SK-N-MC (cell line): ENCODE results near the gene ANKRD53.

Experiments used
- DNase-seq: peaks from one replicate; pipeline ENCODE4 v3.0.0-alpha.2; 2011; ENCODE audit warnings: low read depth, low spot score
- H3K27ac ChIP-seq: fragments of 200-600 bp; sonication (generic); 2 replicates; pipeline ENCODE4 v1.5.1; 2016; ENCODE audit warnings: mixed run types
- H3K36me3 ChIP-seq: fragments of 200-600 bp; sonication (generic); 2 replicates; pipeline ENCODE4 v1.6.1; 2017; ENCODE audit warnings: antibody characterized with exemption, low read length, mixed read lengths; ENCODE audit not compliant: insufficient read depth
- H3K4me3 ChIP-seq: fragments of 200-600 bp; sonication (generic); 2 replicates; pipeline ENCODE4 v1.5.1; 2016
- H3K9ac ChIP-seq: fragments of 200-600 bp; sonication (generic); 2 replicates; pipeline ENCODE4 v1.8.0; 2017; ENCODE audit warnings: mixed run types, mixed read lengths; ENCODE audit not compliant: insufficient read length
- H3K9me3 ChIP-seq: fragments of 200-600 bp; sonication (generic); 2 replicates; pipeline ENCODE4 v1.6.1; 2017; ENCODE audit warnings: low read depth, mild to moderate bottlenecking, antibody characterized with exemption, low read length, moderate library complexity, mixed read lengths
- EZH2 ChIP-seq: fragments of 200-600 bp; sonication (generic); IDR thresholded peaks from one replicate; pipeline ENCODE4 v1.6.1; 2017; ENCODE audit warnings: antibody characterized with exemption
- FOXP2 ChIP-seq: optimal IDR thresholded peaks from 2 replicates; pipeline ENCODE3; 2011; ENCODE audit warnings: mild to moderate bottlenecking, moderate library complexity; ENCODE audit not compliant: insufficient read depth; ENCODE audit errors: extremely low read length, control extremely low read depth
- POLR2AphosphoS5 ChIP-seq: IDR thresholded peaks from 2 replicates; pipeline ENCODE4 v1.6.1; 2012; ENCODE audit warnings: mild to moderate bottlenecking, low read depth, low read length, borderline replicate concordance

ANKRD53 gene

GRCh38 chr2:70978341-70979179 lies at the start of gene ANKRD53:
TSS of gene ANKRD53 (plus strand) at chr2:70978630. CDS start at chr2:70978646, 16 bp downstream.
- no peak within 1 kb of the TSS for H3K4me3 ChIP-seq
- no peak for DNase-seq
- H3K9ac ChIP-seq, result no peak within 1 kb of the TSS
- H3K27ac ChIP-seq, result no peak within 1 kb of the TSS
- no peaks in the 10 kb centered on the region for H3K9me3 ChIP-seq
- TF ChIP-seq POLR2AphosphoS5 (no peak), EZH2 (no peak), FOXP2 (no peak)
- H3K36me3 ChIP-seq, result no peaks in the 10 kb centered on the region

GRCh38 chr2:70930371-70931329 lies 47.8 kb upstream of the ANKRD53 start:
- Histone ChIP-seq H3K27ac (no peak overlapping the region), H3K36me3 (no peaks in the 10 kb centered on the region), H3K9me3 (no peaks in the 10 kb centered on the region), H3K9ac (no peak overlapping the region), H3K4me3 (no peak overlapping the region)
- no peak for DNase-seq
- TF ChIP-seq POLR2AphosphoS5 (no peak), FOXP2 (no peak), EZH2 (no peak)

- DNase-seq, result no peak
- TF ChIP-seq FOXP2 (no peak), POLR2AphosphoS5 (no peak), EZH2 (no peak)
These were observed 46.9 kb upstream of the ANKRD53 start for GRCh38 chr2:70931376-70932000.

GRCh38 chr2:70932631-70933230 lies 45.7 kb upstream of the ANKRD53 start:
- Histone ChIP-seq H3K27ac (no peak overlapping the region), H3K36me3 (no peaks in the 10 kb centered on the region), H3K9ac (no peak overlapping the region), H3K4me3 (no peak overlapping the region), H3K9me3 (no peaks in the 10 kb centered on the region)
- no peak for DNase-seq
- TF ChIP-seq FOXP2, result no peak
- TF ChIP-seq POLR2AphosphoS5, result no peak
- no peak for TF ChIP-seq EZH2

More at GRCh38 chr2:70931376-70932000, 46.9 kb upstream of the ANKRD53 start:
- Histone ChIP-seq H3K4me3 (no peak overlapping the region), H3K27ac (no peak overlapping the region), H3K9me3 (no peaks in the 10 kb centered on the region), H3K36me3 (no peaks in the 10 kb centered on the region), H3K9ac (no peak overlapping the region)

GRCh38 chr2:70934981-70935380 lies 43.4 kb upstream of the ANKRD53 start:
- no peak overlapping the region for H3K9ac ChIP-seq
- no peak for DNase-seq
- no peaks in the 10 kb centered on the region for H3K36me3 ChIP-seq
- no peak overlapping the region for H3K4me3 ChIP-seq
- H3K27ac ChIP-seq, result no peak overlapping the region
- H3K9me3 ChIP-seq, result no peaks in the 10 kb centered on the region
- TF ChIP-seq FOXP2 (no peak), POLR2AphosphoS5 (no peak), EZH2 (no peak)

- DNase-seq, result no peak
- Histone ChIP-seq H3K36me3 (no peaks in the 10 kb centered on the region), H3K9me3 (no peaks in the 10 kb centered on the region), H3K4me3 (no peak within 1 kb of the TSS), H3K27ac (no peak within 1 kb of the TSS), H3K9ac (no peak within 1 kb of the TSS)
- TF ChIP-seq FOXP2 (no peak), EZH2 (no peak), POLR2AphosphoS5 (no peak)
These were observed 42.8 kb upstream of the ANKRD53 start, which contains the start of gene ATP6V1B1 for GRCh38 chr2:70935468-70936164. TSS of gene ATP6V1B1 (plus strand) at chr2:70935900. CDS start at chr2:70935955, 55 bp downstream.

- Histone ChIP-seq H3K36me3 (no peaks in the 10 kb centered on the region), H3K27ac (no peak overlapping the region), H3K9ac (no peak overlapping the region), H3K4me3 (no peak overlapping the region), H3K9me3 (no peaks in the 10 kb centered on the region)
- no peak for DNase-seq
- TF ChIP-seq FOXP2 (no peak), POLR2AphosphoS5 (no peak), EZH2 (no peak)
These were observed 42.1 kb upstream of the ANKRD53 start for GRCh38 chr2:70936165-70936978.
